ENCODE measurements around the gene DHRS3. TPM values are rescaled to one million over a fixed set of nuclear protein-coding genes. Genes with fewer than 3 reads are reported as not detected.
"Not testable (repeated sequence)": the region's sequence is repeated elsewhere in the genome, so short reads cannot be mapped to it uniquely, and the experiment has no call there.

DHRS3 gene
- polyA plus RNA-seq (ENCODE audit: insufficient read length in 12 of 12): 10 to 100 TPM in 11 of 12 donors, not detected in 1; 11.0 to 25.4 (median 14.8) TPM
- long read RNA-seq, donor 1, transcript DHRS3-204 (6 exons, 1,722 nt): major isoform, 18 of 18 reads
- long read RNA-seq, donor 1, partial matches to known transcripts: 0 of 18 reads
- long read RNA-seq, donor 1, other reads (novel, unspliced or antisense): 0 of 18 reads
- long read RNA-seq, donor 2, transcript DHRS3-204 (6 exons, 1,722 nt): major isoform, 7 of 13 reads
- long read RNA-seq, donor 2, partial matches to known transcripts: 6 of 13 reads
- long read RNA-seq, donor 2, other reads (novel, unspliced or antisense): 0 of 13 reads
- long read RNA-seq, donor 3, partial matches to known transcripts: 0 of 1 reads
- long read RNA-seq, donor 3, other reads (novel, unspliced or antisense): 0 of 1 reads
- long read RNA-seq, donor 4, partial matches to known transcripts: 0 of 2 reads
- long read RNA-seq, donor 4, other reads (novel, unspliced or antisense): 0 of 2 reads
- long read RNA-seq, donor 5, transcript DHRS3-204 (6 exons, 1,722 nt): major isoform, 19 of 26 reads
- long read RNA-seq, donor 5, partial matches to known transcripts: 6 of 26 reads
- long read RNA-seq, donor 5, other reads (novel, unspliced or antisense): 0 of 26 reads
- long read RNA-seq, donor 6, transcript DHRS3-204 (6 exons, 1,722 nt): major isoform, 9 of 9 reads
- long read RNA-seq, donor 6, partial matches to known transcripts: 0 of 9 reads
- long read RNA-seq, donor 6, other reads (novel, unspliced or antisense): 0 of 9 reads
- long read RNA-seq, donor 7, partial matches to known transcripts: 0 of 4 reads
- long read RNA-seq, donor 7, other reads (novel, unspliced or antisense): 0 of 4 reads
- long read RNA-seq, donor 8, transcript DHRS3-204 (6 exons, 1,722 nt): major isoform, 10 of 10 reads
- long read RNA-seq, donor 8, partial matches to known transcripts: 0 of 10 reads
- long read RNA-seq, donor 8, other reads (novel, unspliced or antisense): 0 of 10 reads
- long read RNA-seq, donor 9, transcript DHRS3-204 (6 exons, 1,722 nt): major isoform, 6 of 6 reads
- long read RNA-seq, donor 9, partial matches to known transcripts: 0 of 6 reads
- long read RNA-seq, donor 9, other reads (novel, unspliced or antisense): 0 of 6 reads
- long read RNA-seq, donor 10, transcript DHRS3-204 (6 exons, 1,722 nt): major isoform, 11 of 11 reads
- long read RNA-seq, donor 10, partial matches to known transcripts: 0 of 11 reads
- long read RNA-seq, donor 10, other reads (novel, unspliced or antisense): 0 of 11 reads
- long read RNA-seq, donor 11, partial matches to known transcripts: 0 of 2 reads
- long read RNA-seq, donor 11, other reads (novel, unspliced or antisense): 0 of 2 reads

- DNase-seq: peak; percentile 88
Measured at GRCh38 chr1:12617901-12618660, at the start of gene DHRS3. Gene DHRS3, minus strand, starts transcription at chr1:12618210. Its CDS starts 862 bp downstream, at chr1:12617348.

- DNase-seq: no peak
Measured at GRCh38 chr1:12666141-12666735, 48.2 kb upstream of the DHRS3 start.

- no peak for DNase-seq
Measured at GRCh38 chr1:12665511-12665910, 47.5 kb upstream of the DHRS3 start.

- no peak for DNase-seq
Measured at GRCh38 chr1:12662556-12662955, 44.5 kb upstream of the DHRS3 start.

GRCh38 chr1:12661606-12662219, 43.7 kb upstream of the DHRS3 start:
- DNase-seq: no peak

GRCh38 chr1:12658531-12659453, 40.8 kb upstream of the DHRS3 start:
- peak; percentile 84 for DNase-seq

- not testable (repeated sequence) for DNase-seq
Measured at GRCh38 chr1:12657885-12658512, 40.0 kb upstream of the DHRS3 start.

GRCh38 chr1:12657060-12657884, 39.3 kb upstream of the DHRS3 start:
- no peak for DNase-seq

GRCh38 chr1:12656575-12656974, 38.6 kb upstream of the DHRS3 start:
- DNase-seq: no peak

GRCh38 chr1:12654657-12655056, 36.6 kb upstream of the DHRS3 start:
- DNase-seq: no peak

GRCh38 chr1:12654004-12654567, 36.1 kb upstream of the DHRS3 start:
- no peak for DNase-seq

GRCh38 chr1:12649971-12650421, 32.0 kb upstream of the DHRS3 start:
- no peak for DNase-seq

GRCh38 chr1:12648741-12649140, 30.7 kb upstream of the DHRS3 start:
- no peak for DNase-seq

- not testable (repeated sequence) for DNase-seq
Measured at GRCh38 chr1:12645401-12645800, 27.4 kb upstream of the DHRS3 start.

- no peak for DNase-seq
Measured at GRCh38 chr1:12644829-12645228, 26.8 kb upstream of the DHRS3 start.

GRCh38 chr1:12644237-12644636, 26.2 kb upstream of the DHRS3 start:
- no peak for DNase-seq

- no peak for DNase-seq
Measured at GRCh38 chr1:12643785-12644184, 25.8 kb upstream of the DHRS3 start, which contains the start of gene AADACL4. Gene AADACL4, plus strand, starts transcription at chr1:12644085. Its CDS starts 462 bp downstream, at chr1:12644547.

Data from muscle of arm (tissue), 14 donors.